Measurements from ENCODE around the gene CCN6. TPM values are rescaled to one million over a fixed set of nuclear protein-coding genes. Genes with fewer than 3 reads are reported as not detected.

Gene CCN6
- total RNA-seq, 1 experiment from 2014 or later = not detected

GRCh38 chr6:112029045-112029822, 24.7 kb upstream of the CCN6 start:
- Histone ChIP-seq H3K27ac (ENCODE audit: low read depth, low read length) (no peak overlapping the region), H4K20me1 (ENCODE audit: insufficient read depth) (no peaks in the 10 kb centered on the region), H3K9me3 (ENCODE audit: control insufficient read depth in 1 of 2, insufficient read depth in 1 of 2, low read depth in 1 of 2, low read length in 2 of 2) (no peaks in the 10 kb centered on the region), H2AFZ (ENCODE audit: low read depth, low read length, poor library complexity, severe bottlenecking) (peak overlapping the region; percentile 59), H3K27me3 (ENCODE audit: insufficient read depth, low read length) (0 out of 2 replicates have a peak, but pooled peaks cover 4% of the 10 kb centered on the region), H3K9ac (ENCODE audit: low read length) (no peak overlapping the region), H3K79me2 (ENCODE audit: insufficient read depth, low read length) (no peaks in the 10 kb centered on the region), H3K4me3 (replicated peaks in 1 of 2; ENCODE audit: low read depth in 1 of 2, low read length in 2 of 2) (no peak overlapping the region), H3K9me2 (ENCODE audit: insufficient read depth) (no peaks in the 10 kb centered on the region), H3K4me1 (ENCODE audit: control insufficient read depth in 1 of 2, insufficient read depth in 2 of 2, low read length in 2 of 2) (no peaks in the 10 kb centered on the region), H3K36me3 (ENCODE audit: control insufficient read depth in 1 of 2, insufficient read depth in 2 of 2, low read length in 2 of 2) (no peaks in the 10 kb centered on the region), H3K4me2 (ENCODE audit: low read length) (no peak overlapping the region)
- intact Hi-C loops (cut with micrococcal nuclease) = loop anchor here (1.0 kb wide), 1 partner anchor 319 kb away; no protein-coding TSS in a partner anchor
- peak; percentile 68 for DNase-seq (ENCODE audit: low read depth, low spot score)
- ChIA-PET POLR2A (no interaction called here), CTCF (interaction anchor here (1.2 to 1.9 kb wide), 2 partner anchors 21 to 319 kb away, joined by 3 to 6 read pairs; no protein-coding TSS in a partner anchor), RAD21 (ENCODE audit: low non-redundant PET in 1 of 2, low total read pairs in 2 of 2, uncharacterized antibody in 2 of 2, unreplicated experiment in 2 of 2) (no interaction called here)
- no TSS peak for BruUV-seq (replicated peaks)
- peak; percentile 89 for ATAC-seq
- TF ChIP-seq ZBTB33 (IDR thresholded peaks at IDR 0.05; ENCODE audit: extremely low read depth, insufficient replicate concordance, low read length) (no peak), TCF7L2 (IDR thresholded peaks at IDR 0.05; ENCODE audit: borderline replicate concordance, extremely low read depth, insufficient read depth, insufficient read length) (no peak), ATF3 (IDR thresholded peaks at IDR 0.05) (no peak), MAX (IDR thresholded peaks at IDR 0.05) (no peak), FOSL1 (IDR thresholded peaks at IDR 0.05; ENCODE audit: low read depth) (no peak), POLR2A (IDR thresholded peaks at IDR 0.05; ENCODE audit: borderline replicate concordance, extremely low read depth, insufficient read depth, insufficient read length) (no peak), ELF1 (IDR thresholded peaks at IDR 0.05; ENCODE audit: borderline replicate concordance, low read depth) (no peak), CTCF (IDR thresholded peaks at IDR 0.05 in 2 of 3, conservative IDR thresholded peaks at IDR 0.05 in 1 of 3; ENCODE audit: borderline replicate concordance in 1 of 3, insufficient read depth in 1 of 3, low read depth in 2 of 3, low read length in 2 of 3) (peak; percentile 63 to 91 (median 83); a peak in 5 of 6 replicates), ZNF274 (IDR thresholded peaks at IDR 0.05; ENCODE audit: low read depth, low read length) (no peak), SP1 (IDR thresholded peaks at IDR 0.05; ENCODE audit: low read depth) (no peak), YY1 (IDR thresholded peaks at IDR 0.05; ENCODE audit: extremely low read depth, insufficient replicate concordance, low read depth, low read length) (peak; percentile 93), POLR2AphosphoS5 (IDR thresholded peaks at IDR 0.05; ENCODE audit: low read depth, low read length) (no peak), ZFX (IDR thresholded peaks at IDR 0.05) (no peak), EZH2 (IDR thresholded peaks at IDR 0.05) (no peak), EGR1 (IDR thresholded peaks at IDR 0.05; ENCODE audit: low read depth) (no peak), RAD21 (IDR thresholded peaks at IDR 0.05; ENCODE audit: low read depth) (peak; percentile 52), EZH2phosphoT487 (IDR thresholded peaks at IDR 0.05; ENCODE audit: borderline replicate concordance) (no peak), CEBPB (IDR thresholded peaks at IDR 0.05; ENCODE audit: low read depth) (no peak), SRF (IDR thresholded peaks at IDR 0.05; ENCODE audit: low read depth) (no peak), JUND (IDR thresholded peaks at IDR 0.05) (no peak)

All from HCT116 (cell line).